Neural progenitor cell (in vitro differentiated cells): Measurements from ENCODE around the gene CSNK2A1.

Source experiments
- EZH2phosphoT487 ChIP-seq: fragments of 200-600 bp; sonication (generic); IDR thresholded peaks from 2 replicates; pipeline ENCODE4 v1.6.1; 2017; ENCODE audit warnings: antibody characterized with exemption
- TF ChIP-seq, protein P1 (sequence below): fragments of 200-600 bp; sonication (generic); IDR thresholded peaks from 2 replicates; pipeline ENCODE4 v1.5.1; 2017; ENCODE audit warnings: antibody characterized with exemption, mild to moderate bottlenecking

DNA sequence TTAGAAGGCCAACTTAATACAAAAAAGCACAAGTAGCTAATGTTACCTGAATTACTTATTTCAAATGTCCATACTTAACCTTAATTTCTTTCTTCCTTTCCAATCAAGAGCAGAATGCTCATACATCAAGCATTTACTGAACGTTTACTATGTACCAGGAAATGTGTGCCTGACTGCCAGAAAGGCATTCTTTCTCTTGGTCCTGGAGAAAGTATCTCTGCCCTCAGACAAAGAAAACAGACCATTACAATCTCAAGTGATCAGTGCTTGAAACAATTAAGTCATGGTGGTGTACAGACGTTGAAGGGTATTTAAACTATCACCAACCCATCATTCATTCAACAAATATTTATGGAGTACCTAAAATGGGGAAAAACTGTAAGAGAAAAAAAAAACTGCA is 26.4 kb downstream of the CSNK2A1 start:
- TF ChIP-seq, protein P1, sequence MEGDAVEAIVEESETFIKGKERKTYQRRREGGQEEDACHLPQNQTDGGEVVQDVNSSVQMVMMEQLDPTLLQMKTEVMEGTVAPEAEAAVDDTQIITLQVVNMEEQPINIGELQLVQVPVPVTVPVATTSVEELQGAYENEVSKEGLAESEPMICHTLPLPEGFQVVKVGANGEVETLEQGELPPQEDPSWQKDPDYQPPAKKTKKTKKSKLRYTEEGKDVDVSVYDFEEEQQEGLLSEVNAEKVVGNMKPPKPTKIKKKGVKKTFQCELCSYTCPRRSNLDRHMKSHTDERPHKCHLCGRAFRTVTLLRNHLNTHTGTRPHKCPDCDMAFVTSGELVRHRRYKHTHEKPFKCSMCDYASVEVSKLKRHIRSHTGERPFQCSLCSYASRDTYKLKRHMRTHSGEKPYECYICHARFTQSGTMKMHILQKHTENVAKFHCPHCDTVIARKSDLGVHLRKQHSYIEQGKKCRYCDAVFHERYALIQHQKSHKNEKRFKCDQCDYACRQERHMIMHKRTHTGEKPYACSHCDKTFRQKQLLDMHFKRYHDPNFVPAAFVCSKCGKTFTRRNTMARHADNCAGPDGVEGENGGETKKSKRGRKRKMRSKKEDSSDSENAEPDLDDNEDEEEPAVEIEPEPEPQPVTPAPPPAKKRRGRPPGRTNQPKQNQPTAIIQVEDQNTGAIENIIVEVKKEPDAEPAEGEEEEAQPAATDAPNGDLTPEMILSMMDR = no peak
- TF ChIP-seq EZH2phosphoT487 = no peak
